Neural cell (in vitro differentiated cells): ENCODE measurements around the gene ADPRH.

Source experiments
- SMC3 ChIP-seq: fragments of 450-650 bp; conservative IDR thresholded peaks from 2 replicates; pipeline ENCODE4 v1.6.1; 2014; ENCODE audit warnings: antibody characterized with exemption, mild to moderate bottlenecking, moderate library complexity; ENCODE audit not compliant: poor library complexity
- TF ChIP-seq, protein P1 (sequence below): fragments of 450-650 bp; IDR thresholded peaks from 2 replicates; pipeline ENCODE4 v1.5.1; 2014; ENCODE audit warnings: antibody characterized with exemption, mild to moderate bottlenecking, moderate library complexity; ENCODE audit not compliant: poor library complexity, severe bottlenecking

DNA sequence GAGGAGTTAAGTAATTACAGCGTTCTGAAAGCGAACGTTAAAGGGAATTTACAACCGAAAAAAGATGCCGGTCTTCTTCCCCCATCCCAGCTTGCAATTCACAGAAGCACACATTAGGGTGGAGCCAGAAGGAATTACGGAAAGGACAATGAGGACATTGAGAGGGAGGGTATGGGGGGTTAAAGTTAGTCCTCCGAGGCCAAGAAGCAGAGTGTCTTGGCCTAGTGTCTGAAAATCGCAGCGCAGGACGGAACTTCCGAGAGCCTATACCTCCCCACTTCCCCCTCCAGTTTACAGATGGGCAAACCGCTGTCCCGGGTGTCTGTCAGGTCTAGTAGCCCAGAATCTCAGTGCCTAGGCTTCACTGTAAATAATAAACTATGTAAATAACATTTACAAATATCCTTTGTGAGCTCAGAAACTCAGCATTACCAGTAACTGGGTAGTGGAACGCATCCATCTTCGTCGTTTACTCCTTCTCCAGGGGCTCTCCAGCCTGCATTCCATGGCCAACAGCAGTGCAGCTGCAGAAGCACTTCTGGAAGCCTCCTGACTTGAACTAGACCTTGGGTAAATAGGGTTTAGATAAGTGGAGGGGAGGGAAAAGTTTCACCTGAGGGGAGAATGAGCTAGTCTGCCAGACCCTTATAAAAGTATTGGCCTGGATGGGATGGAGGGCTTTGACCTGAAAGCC, 922 bp downstream of the ADPRH start:
- TF ChIP-seq, protein P1, sequence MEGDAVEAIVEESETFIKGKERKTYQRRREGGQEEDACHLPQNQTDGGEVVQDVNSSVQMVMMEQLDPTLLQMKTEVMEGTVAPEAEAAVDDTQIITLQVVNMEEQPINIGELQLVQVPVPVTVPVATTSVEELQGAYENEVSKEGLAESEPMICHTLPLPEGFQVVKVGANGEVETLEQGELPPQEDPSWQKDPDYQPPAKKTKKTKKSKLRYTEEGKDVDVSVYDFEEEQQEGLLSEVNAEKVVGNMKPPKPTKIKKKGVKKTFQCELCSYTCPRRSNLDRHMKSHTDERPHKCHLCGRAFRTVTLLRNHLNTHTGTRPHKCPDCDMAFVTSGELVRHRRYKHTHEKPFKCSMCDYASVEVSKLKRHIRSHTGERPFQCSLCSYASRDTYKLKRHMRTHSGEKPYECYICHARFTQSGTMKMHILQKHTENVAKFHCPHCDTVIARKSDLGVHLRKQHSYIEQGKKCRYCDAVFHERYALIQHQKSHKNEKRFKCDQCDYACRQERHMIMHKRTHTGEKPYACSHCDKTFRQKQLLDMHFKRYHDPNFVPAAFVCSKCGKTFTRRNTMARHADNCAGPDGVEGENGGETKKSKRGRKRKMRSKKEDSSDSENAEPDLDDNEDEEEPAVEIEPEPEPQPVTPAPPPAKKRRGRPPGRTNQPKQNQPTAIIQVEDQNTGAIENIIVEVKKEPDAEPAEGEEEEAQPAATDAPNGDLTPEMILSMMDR = no peak
- TF ChIP-seq SMC3 = no peak
